Measurements from ENCODE around the gene SGTA.

SGTA gene

DNA sequence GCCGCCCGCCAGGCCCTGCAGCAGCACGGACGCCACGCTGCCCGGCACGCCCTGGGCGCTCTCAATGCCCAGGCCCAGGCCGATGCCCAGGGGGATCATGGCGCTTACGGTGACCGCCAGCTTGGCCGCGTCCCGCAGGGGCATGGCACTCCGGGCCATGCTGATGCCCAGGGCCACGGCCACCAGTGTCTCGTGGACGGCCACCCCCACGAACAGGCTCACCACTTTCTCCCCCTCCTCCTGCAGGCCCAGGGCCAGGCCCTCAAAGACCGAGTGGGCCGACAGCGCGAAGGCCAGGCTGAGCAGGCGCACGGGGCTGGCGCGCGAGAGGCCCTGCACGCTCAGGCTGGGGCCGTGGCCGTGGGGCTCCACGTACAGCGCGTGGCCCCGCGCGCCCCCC, 50.2 kb downstream of the SGTA start:
- TF ChIP-seq, protein P1, sequence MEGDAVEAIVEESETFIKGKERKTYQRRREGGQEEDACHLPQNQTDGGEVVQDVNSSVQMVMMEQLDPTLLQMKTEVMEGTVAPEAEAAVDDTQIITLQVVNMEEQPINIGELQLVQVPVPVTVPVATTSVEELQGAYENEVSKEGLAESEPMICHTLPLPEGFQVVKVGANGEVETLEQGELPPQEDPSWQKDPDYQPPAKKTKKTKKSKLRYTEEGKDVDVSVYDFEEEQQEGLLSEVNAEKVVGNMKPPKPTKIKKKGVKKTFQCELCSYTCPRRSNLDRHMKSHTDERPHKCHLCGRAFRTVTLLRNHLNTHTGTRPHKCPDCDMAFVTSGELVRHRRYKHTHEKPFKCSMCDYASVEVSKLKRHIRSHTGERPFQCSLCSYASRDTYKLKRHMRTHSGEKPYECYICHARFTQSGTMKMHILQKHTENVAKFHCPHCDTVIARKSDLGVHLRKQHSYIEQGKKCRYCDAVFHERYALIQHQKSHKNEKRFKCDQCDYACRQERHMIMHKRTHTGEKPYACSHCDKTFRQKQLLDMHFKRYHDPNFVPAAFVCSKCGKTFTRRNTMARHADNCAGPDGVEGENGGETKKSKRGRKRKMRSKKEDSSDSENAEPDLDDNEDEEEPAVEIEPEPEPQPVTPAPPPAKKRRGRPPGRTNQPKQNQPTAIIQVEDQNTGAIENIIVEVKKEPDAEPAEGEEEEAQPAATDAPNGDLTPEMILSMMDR (IDR thresholded peaks at IDR 0.05; ENCODE audit: extremely low read depth, insufficient read depth, missing control alignments): no peak
- in situ Hi-C loops (cut with MboI; ENCODE audit: low pct_unique_long_range_greater_than_20kb, low sequenced_read_pairs, unreplicated experiment): no loop called here
- DNase-seq (ENCODE audit: low spot score): no peak

DNA sequence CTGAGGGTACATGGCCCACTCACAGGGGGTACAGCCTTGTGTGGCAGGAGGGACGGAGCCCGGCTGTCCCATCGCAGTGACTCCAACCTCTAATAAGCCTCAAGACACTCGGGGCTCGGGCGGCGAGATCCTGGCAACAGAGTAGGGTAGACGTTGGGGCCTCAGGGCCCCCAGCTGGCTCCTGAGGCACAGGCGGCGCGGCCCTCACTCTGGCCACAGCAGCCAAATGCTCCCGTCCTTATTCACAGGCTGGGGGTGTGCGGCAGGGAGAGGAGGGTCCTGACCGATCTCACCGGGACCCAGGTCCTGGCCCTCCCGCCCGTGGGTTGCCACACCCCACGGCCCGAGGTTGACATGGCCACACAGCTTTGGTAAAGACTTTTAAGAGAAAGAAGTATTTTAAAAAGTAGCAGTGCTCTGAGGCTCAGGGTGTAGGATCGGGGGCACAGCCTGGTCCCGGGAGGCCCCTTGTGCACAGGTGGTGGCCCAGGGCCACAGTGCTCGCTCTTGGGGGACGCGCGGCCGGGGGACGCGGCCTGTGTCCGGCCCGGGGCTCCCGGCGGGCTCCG, 50.8 kb downstream of the SGTA start:
- TF ChIP-seq, protein P1 (IDR thresholded peaks at IDR 0.05; ENCODE audit: extremely low read depth, insufficient read depth, missing control alignments): no peak
- in situ Hi-C loops (cut with MboI; ENCODE audit: low pct_unique_long_range_greater_than_20kb, low sequenced_read_pairs, unreplicated experiment): no loop called here
- DNase-seq (ENCODE audit: low spot score): no peak

- TF ChIP-seq, protein P1 (IDR thresholded peaks at IDR 0.05; ENCODE audit: extremely low read depth, insufficient read depth, missing control alignments): no peak
- DNase-seq (ENCODE audit: low spot score): no peak
- in situ Hi-C loops (cut with MboI; ENCODE audit: low pct_unique_long_range_greater_than_20kb, low sequenced_read_pairs, unreplicated experiment): no loop called here
These were observed 51.7 kb downstream of the SGTA start for GRCh38 chr19:2731181-2731995.

GRCh38 chr19:2729943-2730818, 52.9 kb downstream of the SGTA start:
- no peak for DNase-seq (ENCODE audit: low spot score)
- in situ Hi-C loops (cut with MboI; ENCODE audit: low pct_unique_long_range_greater_than_20kb, low sequenced_read_pairs, unreplicated experiment): no loop called here
- TF ChIP-seq, protein P1 (IDR thresholded peaks at IDR 0.05; ENCODE audit: extremely low read depth, insufficient read depth, missing control alignments): no peak

- TF ChIP-seq, protein P1 (IDR thresholded peaks at IDR 0.05; ENCODE audit: extremely low read depth, insufficient read depth, missing control alignments): no peak
- in situ Hi-C loops (cut with MboI; ENCODE audit: low pct_unique_long_range_greater_than_20kb, low sequenced_read_pairs, unreplicated experiment): no loop called here
- no peak for DNase-seq (ENCODE audit: low spot score)
These were observed 54.2 kb downstream of the SGTA start for GRCh38 chr19:2728783-2729387.

DNA sequence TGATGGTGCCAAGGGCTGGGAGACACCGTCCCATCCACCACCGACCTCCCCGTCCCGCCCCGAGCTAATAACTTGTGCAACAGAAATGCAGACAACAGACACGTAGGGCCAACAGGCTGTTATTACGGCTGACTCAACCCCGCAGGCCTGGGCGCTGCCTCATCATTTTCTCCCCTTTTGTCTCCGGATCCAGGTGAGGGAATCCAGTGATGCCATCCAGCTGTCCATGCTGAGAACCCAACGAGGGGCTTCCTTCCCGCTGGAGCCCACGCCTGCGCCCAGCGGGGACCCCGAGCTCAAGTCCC, 55.5 kb downstream of the SGTA start:
- DNase-seq (ENCODE audit: low spot score): no peak
- TF ChIP-seq, protein P1 (IDR thresholded peaks at IDR 0.05; ENCODE audit: extremely low read depth, insufficient read depth, missing control alignments): no peak
- in situ Hi-C loops (cut with MboI; ENCODE audit: low pct_unique_long_range_greater_than_20kb, low sequenced_read_pairs, unreplicated experiment): no loop called here
